ENCODE data around the gene YTHDF1.
"Not testable (repeated sequence)": the region's sequence is repeated elsewhere in the genome, so short reads cannot be mapped to it uniquely, and the experiment has no call there.

The YTHDF1 gene

DNA sequence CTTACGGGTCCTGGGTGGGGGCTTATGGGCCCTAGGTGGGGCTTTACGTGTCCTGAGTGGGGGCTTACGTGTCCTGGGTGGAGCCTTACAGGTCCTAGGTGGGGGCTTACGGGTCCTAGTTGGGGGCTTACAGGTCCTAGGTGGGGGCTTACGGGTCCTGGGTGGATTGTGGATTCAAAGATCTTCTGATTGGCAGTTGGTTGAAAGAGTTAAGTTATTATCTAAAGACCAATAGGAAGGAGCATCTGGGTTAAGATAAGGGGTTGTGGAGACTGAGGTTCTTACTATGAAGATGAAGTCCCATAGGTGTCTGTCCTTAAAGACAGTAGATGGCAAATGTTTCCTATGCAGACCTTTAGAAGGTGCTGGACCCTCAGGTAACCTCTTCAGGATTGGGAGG is 11.3 kb upstream of the YTHDF1 start:
- no peak for DNase-seq (ENCODE audit: low spot score)

DNA sequence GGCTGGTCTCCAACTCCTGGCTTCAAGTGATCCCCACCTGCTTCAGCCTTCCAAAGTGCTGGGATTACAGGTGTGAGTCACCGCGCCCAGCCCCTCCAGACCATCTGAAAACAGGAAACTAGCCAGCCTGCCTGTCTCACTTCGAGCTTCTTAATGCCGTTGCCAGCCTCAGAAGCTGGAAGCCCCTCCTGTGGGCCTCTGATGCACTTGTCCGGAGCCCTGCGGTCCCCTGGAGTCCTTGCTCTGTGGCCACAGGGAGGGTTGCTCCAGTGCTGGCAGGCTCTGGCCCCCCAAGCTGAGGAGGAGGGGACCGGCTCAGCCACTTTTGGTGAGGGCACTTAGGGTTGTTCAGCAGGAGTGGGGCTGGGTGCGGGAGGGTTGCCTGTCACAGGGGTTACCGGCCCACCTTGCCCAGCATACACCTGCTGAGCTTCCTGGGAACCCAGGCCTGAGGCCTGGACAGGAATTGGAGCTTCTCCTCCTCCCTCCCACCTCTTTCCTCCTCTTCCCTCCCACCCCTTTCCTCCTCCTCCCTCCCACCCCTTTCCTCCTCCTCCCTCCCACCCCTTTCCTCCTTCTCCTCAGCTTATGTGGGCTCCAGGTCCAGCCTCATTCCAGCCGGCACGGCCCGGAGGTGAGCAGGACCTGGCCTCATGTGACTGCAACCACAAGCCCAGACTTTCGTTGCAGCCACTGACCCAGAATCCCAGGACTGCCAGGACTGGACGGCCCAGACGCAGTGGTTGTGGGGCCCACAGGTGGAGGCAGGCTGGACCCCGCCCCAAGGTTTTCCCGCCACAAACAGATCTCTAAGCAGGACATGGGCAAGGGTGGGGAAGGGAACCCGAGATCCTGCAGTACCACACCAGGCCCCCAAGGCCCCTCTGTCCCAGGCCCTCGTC is 10.4 kb upstream of the YTHDF1 start:
- DNase-seq (ENCODE audit: low spot score), result no peak

DNA sequence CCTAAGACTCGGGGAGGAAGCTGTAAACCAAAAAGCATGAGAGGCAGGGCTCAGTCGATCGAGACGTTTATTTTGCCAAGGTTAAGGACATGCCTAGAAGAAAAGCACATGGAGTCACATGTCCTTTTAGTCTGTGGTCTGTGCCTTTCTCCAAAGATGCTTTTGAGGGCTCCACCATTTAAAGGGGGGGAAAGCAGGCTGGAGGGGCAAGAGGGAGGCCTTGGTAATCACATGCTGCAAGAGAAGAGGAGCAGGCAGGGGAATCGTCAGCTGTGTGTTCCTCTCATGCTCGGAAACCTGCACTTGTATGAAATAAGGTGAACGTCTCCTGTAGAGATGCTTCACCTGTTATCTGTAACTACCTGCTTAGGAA is 9.1 kb upstream of the YTHDF1 start:
- DNase-seq (ENCODE audit: low spot score), result no peak

- peak; percentile 74 for DNase-seq (ENCODE audit: low spot score)
These were observed 8.6 kb upstream of the YTHDF1 start for GRCh38 chr20:63224412-63225081.

DNA sequence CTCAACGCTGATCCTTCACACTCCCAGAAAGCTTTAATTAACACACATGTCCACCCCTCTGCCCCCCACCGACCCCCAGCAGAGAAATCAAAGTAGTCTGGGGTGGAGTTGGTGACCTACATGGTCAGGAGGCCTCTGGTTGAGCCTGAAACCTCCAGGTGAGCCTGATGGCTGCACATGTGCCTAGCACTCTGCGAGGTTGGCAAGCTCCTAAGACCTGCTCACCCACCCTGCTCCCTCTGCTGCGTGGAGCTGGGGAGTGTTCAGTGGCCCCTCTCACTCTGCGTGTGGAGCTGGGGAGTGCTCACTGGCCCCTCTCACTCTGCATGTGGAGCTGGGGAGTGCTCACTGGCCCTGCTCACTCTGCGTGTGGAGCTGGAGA is 7.9 kb upstream of the YTHDF1 start:
- DNase-seq (ENCODE audit: low spot score), result no peak

DNA sequence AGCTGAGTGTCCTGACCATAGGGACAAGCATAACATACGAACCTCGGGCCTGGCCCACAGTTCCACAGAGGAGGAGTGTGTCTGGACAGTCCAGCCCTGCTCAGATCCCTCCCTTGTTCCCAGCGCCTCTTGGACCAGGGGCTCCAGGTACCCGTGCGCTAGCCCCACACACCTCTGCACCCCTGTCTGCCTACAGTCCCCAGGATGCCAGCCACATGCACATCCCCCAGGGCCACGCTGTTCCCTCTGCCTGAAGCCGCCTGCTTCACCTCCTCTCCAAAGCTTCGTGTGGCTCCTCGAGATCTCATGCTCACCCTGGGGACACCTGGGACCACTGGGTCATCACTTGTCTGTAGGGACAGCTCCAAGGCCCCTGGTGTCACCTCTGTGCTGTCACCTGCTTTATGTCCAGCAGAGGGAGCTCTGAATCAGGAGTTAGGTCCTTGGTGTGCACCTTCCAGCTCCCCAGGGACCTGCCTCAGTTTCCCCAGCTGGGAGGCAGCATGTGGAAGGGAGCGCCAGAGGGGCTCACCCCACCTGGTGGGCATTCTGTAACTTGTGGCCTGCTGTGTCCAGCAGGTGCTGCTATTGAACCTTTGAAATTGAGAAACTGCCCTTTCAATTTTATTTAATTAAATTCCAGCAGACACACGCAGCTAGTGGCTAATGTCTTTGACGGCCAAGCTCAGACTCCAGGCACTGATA is 7.3 kb upstream of the YTHDF1 start:
- DNase-seq (ENCODE audit: low spot score), result peak; percentile 79

- no peak for DNase-seq (ENCODE audit: low spot score)
These were observed 6.6 kb upstream of the YTHDF1 start for GRCh38 chr20:63222541-63222940.

DNA sequence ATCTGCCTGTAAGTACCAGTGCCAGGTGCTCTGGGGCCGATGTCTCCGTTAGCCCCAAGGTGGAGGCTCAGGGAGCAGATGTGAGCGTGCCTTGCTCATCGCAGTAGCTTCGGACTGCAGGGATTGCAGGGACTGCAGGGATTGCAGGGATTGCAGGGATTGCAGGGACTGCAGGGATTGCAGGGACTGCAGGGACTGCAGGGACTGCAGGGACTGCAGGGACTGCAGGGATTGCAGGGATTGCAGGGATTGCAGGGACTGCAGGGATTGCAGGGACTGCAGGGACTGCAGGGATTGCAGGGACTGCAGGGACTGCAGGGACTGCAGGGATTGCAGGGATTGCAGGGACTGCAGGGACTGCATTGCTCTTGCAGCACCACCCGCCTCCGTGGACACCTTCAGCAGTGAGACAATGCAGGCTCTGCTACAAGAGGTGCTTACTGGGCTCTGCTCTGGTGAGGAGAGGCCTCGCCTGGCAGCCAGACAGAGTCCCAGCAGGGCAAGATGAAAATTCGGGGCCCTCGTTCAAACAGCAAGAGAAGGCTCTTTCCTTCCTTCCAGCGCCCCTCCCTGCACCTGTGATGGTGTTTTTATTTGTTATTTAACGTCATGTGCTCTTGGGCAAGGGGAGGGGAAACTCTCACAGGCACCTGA is 5.6 kb upstream of the YTHDF1 start:
- DNase-seq (ENCODE audit: low spot score), result not testable (repeated sequence)

GRCh38 chr20:63220696-63221399 is 4.9 kb upstream of the YTHDF1 start:
- DNase-seq (ENCODE audit: low spot score), result no peak

DNA sequence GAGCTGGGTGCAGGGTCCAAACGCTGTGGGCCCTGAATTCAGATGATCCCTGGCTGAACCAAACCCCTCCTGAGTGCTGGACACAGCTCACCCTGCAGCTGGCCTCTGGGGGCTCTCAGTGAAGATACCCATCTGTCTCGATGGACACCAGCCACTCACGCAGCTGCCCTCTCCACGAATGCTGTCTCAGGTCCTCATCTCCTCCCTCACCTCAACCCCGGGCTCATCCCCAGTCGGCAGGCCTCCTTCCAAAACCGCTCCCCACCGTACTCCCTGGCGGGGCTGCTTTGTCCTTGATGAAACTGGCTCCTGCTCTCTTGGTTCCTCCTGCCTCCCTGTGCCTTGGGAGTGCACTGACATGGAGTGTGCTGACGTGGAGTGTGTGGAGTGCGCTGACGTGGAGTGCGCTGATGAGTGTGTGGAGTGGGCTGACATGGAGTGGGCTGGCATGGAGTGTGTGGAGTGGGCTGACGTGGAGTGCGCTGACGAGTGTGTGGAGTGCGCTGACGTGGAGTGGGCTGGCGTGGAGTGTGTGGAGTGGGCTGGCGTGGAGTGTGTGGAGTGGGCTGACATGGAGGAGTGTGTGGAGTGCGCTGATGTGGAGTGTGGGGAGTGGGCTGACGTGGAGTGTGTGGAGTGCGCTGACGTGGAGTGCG is 4.1 kb upstream of the YTHDF1 start:
- no peak for DNase-seq (ENCODE audit: low spot score)

DNA sequence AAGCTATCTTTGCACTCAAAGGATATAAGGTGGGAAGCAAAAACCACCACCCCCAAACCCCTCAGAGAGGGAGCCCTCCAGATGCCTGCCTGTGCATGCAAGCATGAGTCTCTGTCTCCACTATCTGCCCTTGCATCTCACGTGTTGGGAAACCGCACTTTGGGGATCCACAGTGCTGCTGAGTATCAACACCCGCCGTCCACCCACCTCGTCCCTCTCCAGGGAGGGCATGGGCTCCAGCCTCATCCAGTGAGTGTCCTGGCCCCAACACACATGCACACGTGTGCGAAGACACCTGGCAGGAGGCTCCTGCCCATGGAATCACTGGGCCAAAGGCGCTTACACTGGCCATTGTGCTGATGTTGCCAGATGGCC is 3.5 kb upstream of the YTHDF1 start:
- no peak for DNase-seq (ENCODE audit: low spot score)

- DNase-seq (ENCODE audit: low spot score), result no peak
These were observed 2.9 kb upstream of the YTHDF1 start for GRCh38 chr20:63218701-63219446.

DNA sequence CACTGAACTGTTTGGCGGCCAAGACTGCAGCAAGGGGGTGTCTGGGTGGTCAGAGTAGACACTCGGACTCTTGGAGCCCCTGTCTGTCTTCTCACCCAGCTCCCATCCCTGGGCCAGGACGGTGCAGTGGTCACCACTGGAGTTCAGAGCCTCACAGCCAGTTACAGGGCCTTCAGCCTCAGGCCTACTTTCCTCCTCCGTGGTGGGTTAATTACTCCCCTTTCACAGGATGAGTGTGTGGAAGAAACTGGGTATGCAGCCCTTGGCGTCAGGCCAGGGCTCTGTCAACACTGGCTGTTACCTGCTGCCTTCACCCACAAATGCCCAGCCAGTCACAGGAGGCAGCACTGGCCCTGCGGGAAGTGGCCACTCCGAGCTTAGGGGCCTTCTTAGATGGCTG is 1.8 kb upstream of the YTHDF1 start:
- no peak for DNase-seq (ENCODE audit: low spot score)

DNA sequence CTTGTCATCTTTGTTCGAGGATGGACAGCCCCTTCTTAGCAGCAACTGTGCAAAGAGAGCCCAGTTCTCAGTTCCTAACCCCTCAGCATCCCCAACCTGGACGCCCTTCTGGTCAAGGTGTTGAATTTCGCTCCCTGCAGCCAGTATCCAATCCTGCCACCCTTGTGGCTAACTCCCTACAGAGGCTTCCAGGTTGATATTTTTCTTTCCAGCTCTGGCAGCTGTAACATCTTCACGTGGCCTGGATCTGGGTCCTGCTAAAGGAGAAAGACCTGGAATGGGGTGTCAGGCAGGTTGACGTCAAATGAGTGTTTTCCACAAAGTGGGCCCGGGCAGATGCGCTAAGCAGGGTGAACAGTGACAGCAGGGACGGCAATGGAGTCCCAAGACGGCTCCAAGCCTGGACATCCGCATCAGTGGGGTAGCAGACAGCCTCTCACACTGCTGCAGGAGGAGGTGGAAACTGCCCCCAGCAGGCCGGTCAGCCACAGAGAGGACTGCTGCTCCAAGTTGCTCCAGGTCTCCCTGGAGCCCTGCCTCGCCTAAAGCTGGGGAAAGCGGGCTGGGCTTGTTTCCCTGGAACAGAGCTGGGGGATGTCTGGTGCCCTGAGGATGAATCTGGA is 1.0 kb upstream of the YTHDF1 start:
- DNase-seq (ENCODE audit: low spot score), result peak; percentile 55

GRCh38 chr20:63215101-63216040 is 560 bp downstream of the YTHDF1 start:
- DNase-seq (ENCODE audit: low spot score), result peak; percentile 66

GRCh38 chr20:63214514-63214913 is 1.4 kb downstream of the YTHDF1 start:
- DNase-seq (ENCODE audit: low spot score), result no peak

DNA sequence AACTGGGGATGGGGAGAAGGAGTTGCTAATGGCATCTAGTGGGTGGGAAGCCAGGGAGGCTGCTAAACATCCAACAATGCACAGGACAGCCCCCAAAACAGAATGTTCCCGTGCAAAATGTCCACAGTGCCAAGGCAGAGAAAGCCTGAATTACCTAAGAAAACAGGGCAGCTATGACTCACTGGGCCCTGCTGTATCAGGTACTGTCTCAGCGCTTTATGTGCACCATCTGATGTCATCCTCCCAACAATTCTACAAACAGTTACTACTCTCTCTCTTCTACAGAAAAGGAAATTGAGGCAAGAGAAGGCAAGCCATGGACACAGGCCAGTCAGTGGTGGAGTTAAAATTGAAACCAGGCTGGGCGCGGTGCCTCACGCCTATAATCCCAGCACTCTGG is 3.1 kb downstream of the YTHDF1 start:
- DNase-seq (ENCODE audit: low spot score), result no peak

DNA sequence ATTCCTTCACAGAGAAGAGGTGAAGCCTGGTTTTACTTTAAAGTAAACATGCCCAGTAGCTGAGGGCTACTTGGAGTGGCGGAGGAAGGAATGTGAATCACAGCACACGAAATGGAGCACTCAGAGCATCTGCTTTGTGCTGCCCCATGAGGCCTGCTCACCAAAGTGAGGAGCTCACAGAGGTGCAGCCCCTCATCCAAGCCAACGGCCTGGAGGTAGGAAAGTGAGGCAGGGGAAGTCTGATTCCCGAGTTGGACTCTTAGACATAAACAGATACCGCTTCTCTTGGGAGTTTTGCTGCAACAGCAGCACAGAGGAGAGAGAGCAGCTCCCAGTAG is 3.6 kb downstream of the YTHDF1 start:
- DNase-seq (ENCODE audit: low spot score), result no peak

All from SK-N-DZ (cell line).